WI38 (cell line): ENCODE results near the gene GRK1.

Source experiments
- H3K4me3 ChIP-seq: 2 replicates; pipeline ENCODE4 v1.5.1; 2011; ENCODE audit warnings: low read depth, mild to moderate bottlenecking, control low read depth, low read length
- CTCF ChIP-seq: IDR thresholded peaks from 2 replicates; pipeline ENCODE4 v1.5.1; 2012; ENCODE audit warnings: low read depth, mild to moderate bottlenecking, control low read depth, low read length

GRK1 gene

GRCh38 chr13:113629866-113630265 lies 37.2 kb upstream of the GRK1 start:
- no peak overlapping the region for H3K4me3 ChIP-seq
- TF ChIP-seq CTCF: no peak

GRCh38 chr13:113630296-113630695 lies 36.7 kb upstream of the GRK1 start:
- H3K4me3 ChIP-seq: no peak overlapping the region
- no peak for TF ChIP-seq CTCF

GRCh38 chr13:113630804-113631203 lies 36.2 kb upstream of the GRK1 start:
- H3K4me3 ChIP-seq: no peak overlapping the region
- no peak for TF ChIP-seq CTCF

- H3K4me3 ChIP-seq: no peak overlapping the region
- TF ChIP-seq CTCF: no peak
Observed at GRCh38 chr13:113631341-113632095, 35.5 kb upstream of the GRK1 start.

- TF ChIP-seq CTCF: no peak
- no peak overlapping the region for H3K4me3 ChIP-seq
Observed at GRCh38 chr13:113632706-113633484, 34.1 kb upstream of the GRK1 start.

GRCh38 chr13:113633485-113633873 lies 33.5 kb upstream of the GRK1 start:
- no peak overlapping the region for H3K4me3 ChIP-seq
- no peak for TF ChIP-seq CTCF
